Nucleus accumbens (tissue), 56 donors: ENCODE data around the gene ZNF862.
A peak's percentile ranks its signal among the peaks of the same experiment; 100 is the strongest.

ENCODE experiments used
- DNase-seq, 56 donors: peaks; one replicate each; lab custom pipeline; 2025; lab: John Stamatoyannopoulos, UW

The ZNF862 gene

GRCh38 chr7:149839933-149840332 lies 1.8 kb downstream of the ZNF862 start:
- DNase-seq = no peak

GRCh38 chr7:149843566-149843965 lies 5.4 kb downstream of the ZNF862 start:
- no peak for DNase-seq

GRCh38 chr7:149844445-149844844 lies 6.3 kb downstream of the ZNF862 start:
- DNase-seq = no peak

GRCh38 chr7:149845257-149845980 lies 7.2 kb downstream of the ZNF862 start:
- DNase-seq = no peak

- no peak for DNase-seq
Measured at GRCh38 chr7:149846021-149846420, 7.8 kb downstream of the ZNF862 start.

GRCh38 chr7:149846436-149847046 lies 8.4 kb downstream of the ZNF862 start:
- DNase-seq = no peak

- no peak for DNase-seq
Measured at GRCh38 chr7:149849174-149849573, 11.0 kb downstream of the ZNF862 start.

- peak in 7 of 56 donors; percentile 13 to 50 (median 23) for DNase-seq
Measured at GRCh38 chr7:149850007-149850594, 11.9 kb downstream of the ZNF862 start.

- DNase-seq = peak in 2 of 56 donors; percentile 22 to 40
Measured at GRCh38 chr7:149850716-149851115, 12.5 kb downstream of the ZNF862 start.

GRCh38 chr7:149851449-149851848 lies 13.3 kb downstream of the ZNF862 start:
- DNase-seq = no peak

GRCh38 chr7:149853157-149853556 lies 15.0 kb downstream of the ZNF862 start:
- no peak for DNase-seq

GRCh38 chr7:149854611-149855360 lies 16.6 kb downstream of the ZNF862 start:
- peak in 27 of 56 donors; percentile 21 to 77 (median 41) for DNase-seq

- no peak for DNase-seq
Measured at GRCh38 chr7:149855361-149856305, 17.5 kb downstream of the ZNF862 start.

- DNase-seq = no peak
Measured at GRCh38 chr7:149856583-149856982, 18.4 kb downstream of the ZNF862 start.

GRCh38 chr7:149859369-149859768 lies 21.2 kb downstream of the ZNF862 start:
- DNase-seq = no peak

GRCh38 chr7:149859876-149860275 lies 21.7 kb downstream of the ZNF862 start:
- no peak for DNase-seq

GRCh38 chr7:149860821-149861727 lies 22.9 kb downstream of the ZNF862 start:
- no peak for DNase-seq

- DNase-seq = no peak
Measured at GRCh38 chr7:149861728-149862045, 23.5 kb downstream of the ZNF862 start.

- no peak for DNase-seq
Measured at GRCh38 chr7:149862156-149862555, 24.0 kb downstream of the ZNF862 start.
